Spleen (tissue), 7 donors: Measurements from ENCODE around the gene COL4A1.

Experiments used
- CTCF ChIP-seq, 11 experiments: fragments of 200-600 bp in 7 of 11; fragments of 450-650 bp in 4 of 11; sonication (generic) in 4 of 11; IDR thresholded peaks in 8 of 11; conservative IDR thresholded peaks in 3 of 11; 1 replicate in 7 of 11; 2 replicates in 4 of 11; pipeline versions ENCODE4 v1.4.0 to v1.8.0; 2016 to 2021; ENCODE audit warnings: antibody characterized with exemption in 11 of 11, inconsistent platforms in 4 of 11, mild to moderate bottlenecking in 1 of 11
- POLR2A ChIP-seq, 3 donors: fragments of 450-650 bp; IDR thresholded peaks; one replicate each; pipeline ENCODE4 v1.5.1; 2017; ENCODE audit warnings: antibody characterized with exemption in 3 of 3, mild to moderate bottlenecking in 1 of 3
- POLR2AphosphoS5 ChIP-seq, 3 donors: sonication (generic); formaldehyde crosslinking; IDR thresholded peaks; one replicate each; pipeline ENCODE4 v1.5.1; 2017; ENCODE audit warnings: antibody characterized with exemption in 3 of 3
- donor health status: DM: no; HTN: no; CAD: no; lungs with moderate emphysema.
- donor health status: DM: no; HTN: no; CAD: no.
- donor health status: DM: no; HTN: no; CAD: no.

GRCh38 chr13:110273254-110273653 is 33.7 kb downstream of the COL4A1 start:
- no peak for TF ChIP-seq CTCF (IDR thresholded peaks at IDR 0.05 in 8 of 11, conservative IDR thresholded peaks at IDR 0.05 in 3 of 11)
- no peak for TF ChIP-seq POLR2AphosphoS5 (IDR thresholded peaks at IDR 0.05)
- no peak for TF ChIP-seq POLR2A (IDR thresholded peaks at IDR 0.05)
